Activated CD4-positive, alpha-beta T cell treated with anti-CD3 and anti-CD28 coated beads for 24 hours (primary cell): ENCODE measurements around the gene SLC44A3.

Experiments
- DNase-seq, 2 donors: peaks; one replicate each; pipeline ENCODE4 v3.0.0-alpha.2; 2020; ENCODE audit warnings: low read depth in 2 of 2

SLC44A3 gene

GRCh38 chr1:94907136-94907535 is 87.0 kb downstream of the SLC44A3 start:
- DNase-seq: no peak

GRCh38 chr1:94908190-94908589 is 88.0 kb downstream of the SLC44A3 start:
- DNase-seq: no peak

GRCh38 chr1:94908965-94909364 is 88.8 kb downstream of the SLC44A3 start:
- DNase-seq: no peak

GRCh38 chr1:94909486-94909885 is 89.3 kb downstream of the SLC44A3 start:
- DNase-seq: no peak

- DNase-seq: no peak
These were observed 92.4 kb downstream of the SLC44A3 start for GRCh38 chr1:94912263-94913184.

GRCh38 chr1:94917251-94917650 is 97.1 kb downstream of the SLC44A3 start:
- no peak for DNase-seq

DNA sequence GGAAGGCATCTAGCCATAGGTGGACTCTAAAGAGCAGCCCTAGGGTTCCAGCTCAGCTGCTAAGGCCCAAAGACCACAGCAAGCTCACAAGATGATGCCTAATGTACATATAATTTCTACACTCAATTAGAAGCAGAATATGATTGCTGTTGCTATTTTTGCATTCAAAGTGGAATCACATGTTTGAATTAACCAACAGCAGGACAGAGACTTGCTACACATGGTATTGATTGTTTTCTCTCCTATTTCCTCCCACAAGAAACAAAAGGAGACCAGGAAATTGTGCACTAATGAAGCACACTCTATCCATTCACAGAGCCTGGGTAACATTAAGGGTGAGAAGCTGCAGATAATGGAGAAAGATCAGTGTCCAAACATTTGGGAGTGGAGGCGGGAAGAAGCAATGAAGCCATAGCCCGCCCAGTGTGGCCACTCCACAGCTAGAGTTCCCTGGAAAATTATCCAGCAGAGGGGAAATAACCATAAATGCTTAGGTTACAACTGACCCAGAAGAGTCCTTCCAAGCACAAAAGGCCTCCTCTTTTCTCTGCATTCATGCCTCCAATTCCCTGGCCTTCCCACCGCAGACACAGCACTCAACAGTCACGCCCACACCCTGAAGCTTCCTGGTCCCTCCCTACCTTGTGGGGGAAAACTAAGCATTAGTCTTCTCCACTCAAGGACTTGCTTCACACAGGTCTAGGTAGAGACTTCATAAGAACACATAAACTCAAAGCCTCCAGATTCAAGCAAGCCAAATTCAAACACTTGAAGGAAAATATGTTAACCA is 99.3 kb downstream of the SLC44A3 start:
- no peak for DNase-seq

GRCh38 chr1:94920061-94920460 is 99.9 kb downstream of the SLC44A3 start:
- DNase-seq: no peak

DNA sequence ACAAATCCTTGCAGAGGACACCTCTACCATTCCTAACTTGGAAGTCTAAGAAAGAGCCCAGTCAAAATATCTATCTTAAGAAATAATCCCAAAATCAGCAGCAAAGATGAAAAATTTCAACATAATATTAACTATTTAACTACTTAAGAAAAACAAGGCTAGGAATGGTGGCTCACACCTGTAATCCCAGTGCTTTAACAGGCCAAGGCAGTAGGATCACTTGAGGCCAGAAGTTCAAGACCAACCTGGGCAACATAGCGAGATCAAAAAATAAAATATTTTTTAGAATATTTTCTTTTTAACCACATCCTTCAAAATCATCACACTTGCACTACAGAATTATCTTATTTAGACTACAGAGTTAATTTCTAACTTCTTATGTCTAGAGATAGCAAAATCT is 101.8 kb downstream of the SLC44A3 start:
- DNase-seq: no peak

GRCh38 chr1:94922761-94923331 is 102.7 kb downstream of the SLC44A3 start:
- no peak for DNase-seq

DNA sequence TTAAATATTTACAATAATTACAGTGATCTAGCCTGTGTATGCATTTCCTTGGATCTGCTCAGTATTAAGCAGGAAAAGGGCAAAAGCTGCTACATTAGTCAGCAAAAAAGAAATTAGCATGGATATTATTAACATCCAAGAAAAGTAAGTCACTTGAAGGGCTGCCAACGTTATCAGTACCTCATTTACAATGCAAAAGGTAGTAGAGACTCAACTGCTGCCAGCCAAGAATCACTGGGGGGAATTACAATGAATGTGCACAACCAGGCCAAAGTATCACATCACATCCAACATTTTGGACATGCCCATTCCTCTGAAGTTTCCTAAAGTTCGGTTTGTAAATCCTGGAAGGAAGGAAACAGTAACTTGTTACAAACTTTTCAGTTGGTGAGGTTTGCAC is 104.8 kb downstream of the SLC44A3 start:
- DNase-seq: no peak

DNA sequence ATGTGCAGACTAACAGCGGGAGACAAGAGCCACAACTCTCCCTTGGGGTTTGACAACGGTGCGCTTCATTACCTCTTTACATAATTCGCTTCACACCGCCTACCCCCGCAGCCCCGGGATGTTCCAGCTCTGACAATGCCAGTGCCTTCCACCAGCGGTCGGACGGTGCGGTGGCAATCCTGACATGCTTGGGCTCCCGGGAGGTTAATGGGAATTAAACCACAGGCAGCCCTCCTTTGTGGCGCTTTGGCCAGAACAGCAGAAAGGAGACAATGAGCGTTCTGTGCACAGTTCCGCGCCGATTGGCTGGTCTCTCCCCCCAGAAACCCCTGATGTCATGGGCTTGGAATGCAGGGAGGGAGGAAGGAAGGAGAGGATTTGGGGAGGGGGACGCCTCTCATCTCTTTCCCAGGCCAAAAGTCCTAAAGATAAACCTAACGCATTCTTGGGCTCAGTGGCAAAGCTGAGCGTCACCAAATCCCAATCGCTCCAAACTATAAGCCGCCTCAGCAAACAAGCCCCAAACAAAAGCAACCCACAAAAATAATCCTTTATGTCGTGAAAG is 105.5 kb downstream of the SLC44A3 start:
- no peak for DNase-seq

- DNase-seq: peak in 1 of 2 donors; percentile 8
These were observed 106.2 kb downstream of the SLC44A3 start for GRCh38 chr1:94926126-94926914.

DNA sequence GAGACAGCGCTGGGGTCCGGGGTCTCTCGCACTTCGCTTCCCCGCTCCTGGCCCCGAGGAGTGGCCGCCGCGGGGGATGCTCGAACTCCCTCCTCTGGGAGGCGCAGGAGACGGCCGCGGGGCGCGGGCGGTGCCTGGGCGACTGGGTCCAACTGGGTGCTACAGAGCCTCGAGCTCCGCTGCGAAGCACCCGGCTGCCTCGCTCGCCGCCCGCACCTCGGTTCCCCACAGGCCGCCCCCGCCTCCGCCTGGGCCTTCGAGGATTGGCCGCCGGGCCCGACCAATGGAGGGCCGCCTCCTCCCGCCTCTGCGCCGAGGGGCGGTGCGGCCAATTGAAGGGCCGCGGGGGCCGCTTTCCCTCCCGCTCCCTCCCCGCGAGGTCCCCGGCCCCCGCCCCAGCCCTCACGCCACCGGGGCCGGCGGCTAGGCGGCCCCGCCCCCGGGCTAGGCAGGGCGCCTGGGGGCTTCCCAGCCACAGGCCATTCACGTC is 106.8 kb downstream of the SLC44A3 start, which contains the start of gene CNN3:
Gene CNN3, minus strand, starts transcription at position 196 of the 490 bp plus-strand sequence. CDS start 216 bp downstream, outside the sequence.
- DNase-seq: peak; percentile 35 to 51

GRCh38 chr1:94927405-94928175 is 107.4 kb downstream of the SLC44A3 start:
- no peak for DNase-seq

DNA sequence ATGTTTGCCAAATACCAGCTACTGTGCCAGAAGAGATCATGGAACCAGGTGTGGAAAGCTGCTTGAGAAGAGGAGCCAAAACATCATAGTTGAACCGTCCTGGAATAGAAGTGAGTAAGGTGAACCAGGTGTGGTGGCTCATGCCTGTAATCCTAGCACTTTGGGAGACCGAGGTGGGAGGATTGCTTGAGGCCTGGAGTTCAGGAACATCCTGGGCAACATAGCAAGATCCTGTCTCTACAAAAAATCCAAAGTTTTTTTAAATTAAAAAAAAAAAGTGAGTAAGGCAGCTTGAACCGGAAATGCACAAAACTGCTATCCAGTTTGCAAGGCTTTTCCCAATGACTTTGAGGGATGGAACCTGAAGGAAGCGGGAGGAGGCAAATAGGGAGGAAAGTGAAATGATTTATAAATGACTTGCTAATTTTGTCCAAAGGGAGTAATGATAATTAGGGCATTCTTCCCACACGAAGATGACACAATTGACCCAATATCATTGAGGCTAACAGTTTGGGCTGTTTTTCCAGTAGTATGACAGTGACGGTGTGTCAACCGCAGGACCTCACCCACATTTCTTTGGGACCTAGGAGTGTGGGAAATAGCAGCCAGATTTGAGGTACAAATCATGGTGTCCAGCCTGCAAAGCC is 108.3 kb downstream of the SLC44A3 start:
- no peak for DNase-seq

- DNase-seq: no peak
These were observed 109.4 kb downstream of the SLC44A3 start for GRCh38 chr1:94929351-94930217.

- no peak for DNase-seq
These were observed 111.2 kb downstream of the SLC44A3 start for GRCh38 chr1:94931254-94931841.
